ENCODE data around the gene SUSD3.

DNA sequence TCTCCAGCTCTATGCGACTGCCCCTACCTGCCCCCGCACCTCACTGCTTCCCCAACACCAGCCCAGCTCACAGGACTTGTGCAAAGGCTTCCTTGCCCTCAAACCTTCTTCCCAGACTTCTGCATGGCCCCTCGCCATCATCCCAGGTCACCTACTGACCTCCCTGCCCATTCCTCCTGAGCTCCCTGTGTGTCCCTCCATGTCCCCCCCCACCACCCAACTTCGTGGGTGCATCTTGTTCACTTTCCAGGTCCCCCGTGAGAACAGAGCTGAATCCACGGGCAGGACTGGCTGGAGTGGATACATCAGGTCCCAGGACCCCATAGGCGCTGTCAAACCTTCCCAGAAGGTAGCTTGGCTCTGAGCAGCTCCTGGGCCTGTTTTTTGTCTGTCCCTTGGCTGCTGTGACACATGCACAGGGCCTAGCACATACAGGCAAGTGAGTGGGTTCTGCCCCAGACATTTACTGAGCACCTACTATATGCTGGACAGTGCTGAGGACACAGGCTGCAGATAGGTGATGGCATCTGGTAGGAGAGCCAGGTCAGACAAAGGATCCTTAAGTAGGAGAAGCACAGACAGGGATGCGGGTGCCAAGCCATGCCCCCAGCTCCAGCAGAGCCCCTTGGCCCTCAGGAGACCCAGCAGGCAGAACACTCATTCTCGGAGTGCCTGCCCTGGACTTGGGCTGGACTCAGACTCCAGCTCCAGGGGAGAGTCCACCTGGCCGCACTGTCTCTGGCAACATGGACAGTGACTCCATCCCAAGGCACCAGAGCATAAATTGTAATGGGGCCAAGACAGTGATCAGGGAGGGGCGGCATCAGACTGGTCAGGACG lies 60.6 kb downstream of the SUSD3 start:
- no peak for TF ChIP-seq POLR2AphosphoS5 (IDR thresholded peaks at IDR 0.05)
- TF ChIP-seq, protein P1, sequence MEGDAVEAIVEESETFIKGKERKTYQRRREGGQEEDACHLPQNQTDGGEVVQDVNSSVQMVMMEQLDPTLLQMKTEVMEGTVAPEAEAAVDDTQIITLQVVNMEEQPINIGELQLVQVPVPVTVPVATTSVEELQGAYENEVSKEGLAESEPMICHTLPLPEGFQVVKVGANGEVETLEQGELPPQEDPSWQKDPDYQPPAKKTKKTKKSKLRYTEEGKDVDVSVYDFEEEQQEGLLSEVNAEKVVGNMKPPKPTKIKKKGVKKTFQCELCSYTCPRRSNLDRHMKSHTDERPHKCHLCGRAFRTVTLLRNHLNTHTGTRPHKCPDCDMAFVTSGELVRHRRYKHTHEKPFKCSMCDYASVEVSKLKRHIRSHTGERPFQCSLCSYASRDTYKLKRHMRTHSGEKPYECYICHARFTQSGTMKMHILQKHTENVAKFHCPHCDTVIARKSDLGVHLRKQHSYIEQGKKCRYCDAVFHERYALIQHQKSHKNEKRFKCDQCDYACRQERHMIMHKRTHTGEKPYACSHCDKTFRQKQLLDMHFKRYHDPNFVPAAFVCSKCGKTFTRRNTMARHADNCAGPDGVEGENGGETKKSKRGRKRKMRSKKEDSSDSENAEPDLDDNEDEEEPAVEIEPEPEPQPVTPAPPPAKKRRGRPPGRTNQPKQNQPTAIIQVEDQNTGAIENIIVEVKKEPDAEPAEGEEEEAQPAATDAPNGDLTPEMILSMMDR (IDR thresholded peaks at IDR 0.05), result no peak

All from breast epithelium (tissue), 3 donors.